GM10248 (cell line): ENCODE results near the gene PI4KA.

Experiments used
- CTCF ChIA-PET: fragments of 300-600 bp; sonication (Branson Sonifier 250); formaldehyde crosslinking; extraction: SDS; loops from one replicate; lab custom pipeline; 2021; ENCODE audit warnings: antibody characterized with exemption; lab: Yijun Ruan, JAX
- POLR2A ChIA-PET: fragments of 350-650 bp; sonication (Branson Sonifier 250); formaldehyde crosslinking; extraction: SDS; loops from one replicate; lab custom pipeline; 2020; ENCODE audit warnings: antibody characterized with exemption; lab: Yijun Ruan, JAX
- DNase-seq: peaks from one replicate; pipeline ENCODE4 v3.0.0; 2012; ENCODE audit errors: extremely low spot score
- TF ChIP-seq, protein P1 (sequence below): IDR thresholded peaks from 2 replicates; pipeline ENCODE4 v1.5.1; 2012; ENCODE audit warnings: mild to moderate bottlenecking, low read depth; ENCODE audit errors: extremely low read depth, missing control alignments, control extremely low read depth

PI4KA gene

DNA sequence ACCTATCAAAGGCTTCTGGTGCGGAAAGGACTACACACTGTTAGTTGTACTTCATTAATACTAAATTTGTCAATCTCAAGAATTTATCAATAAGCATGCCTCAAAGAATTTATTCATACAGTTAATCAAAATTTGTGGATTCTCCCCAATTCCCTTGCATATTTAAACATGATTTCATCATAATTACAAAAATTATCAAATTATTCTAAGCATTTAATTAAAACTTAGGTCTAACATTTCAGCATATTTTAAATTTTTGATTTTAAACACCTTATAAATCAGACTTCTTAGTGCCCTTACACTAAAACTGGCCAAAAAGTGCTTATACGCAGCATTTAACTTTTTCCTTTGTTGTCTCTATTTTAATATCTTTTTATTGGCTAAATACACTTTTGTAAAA, 98.5 kb downstream of the PI4KA start:
- ChIA-PET POLR2A (no interaction called here), CTCF (no interaction called here)
- TF ChIP-seq, protein P1, sequence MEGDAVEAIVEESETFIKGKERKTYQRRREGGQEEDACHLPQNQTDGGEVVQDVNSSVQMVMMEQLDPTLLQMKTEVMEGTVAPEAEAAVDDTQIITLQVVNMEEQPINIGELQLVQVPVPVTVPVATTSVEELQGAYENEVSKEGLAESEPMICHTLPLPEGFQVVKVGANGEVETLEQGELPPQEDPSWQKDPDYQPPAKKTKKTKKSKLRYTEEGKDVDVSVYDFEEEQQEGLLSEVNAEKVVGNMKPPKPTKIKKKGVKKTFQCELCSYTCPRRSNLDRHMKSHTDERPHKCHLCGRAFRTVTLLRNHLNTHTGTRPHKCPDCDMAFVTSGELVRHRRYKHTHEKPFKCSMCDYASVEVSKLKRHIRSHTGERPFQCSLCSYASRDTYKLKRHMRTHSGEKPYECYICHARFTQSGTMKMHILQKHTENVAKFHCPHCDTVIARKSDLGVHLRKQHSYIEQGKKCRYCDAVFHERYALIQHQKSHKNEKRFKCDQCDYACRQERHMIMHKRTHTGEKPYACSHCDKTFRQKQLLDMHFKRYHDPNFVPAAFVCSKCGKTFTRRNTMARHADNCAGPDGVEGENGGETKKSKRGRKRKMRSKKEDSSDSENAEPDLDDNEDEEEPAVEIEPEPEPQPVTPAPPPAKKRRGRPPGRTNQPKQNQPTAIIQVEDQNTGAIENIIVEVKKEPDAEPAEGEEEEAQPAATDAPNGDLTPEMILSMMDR: no peak
- DNase-seq: no peak

DNA sequence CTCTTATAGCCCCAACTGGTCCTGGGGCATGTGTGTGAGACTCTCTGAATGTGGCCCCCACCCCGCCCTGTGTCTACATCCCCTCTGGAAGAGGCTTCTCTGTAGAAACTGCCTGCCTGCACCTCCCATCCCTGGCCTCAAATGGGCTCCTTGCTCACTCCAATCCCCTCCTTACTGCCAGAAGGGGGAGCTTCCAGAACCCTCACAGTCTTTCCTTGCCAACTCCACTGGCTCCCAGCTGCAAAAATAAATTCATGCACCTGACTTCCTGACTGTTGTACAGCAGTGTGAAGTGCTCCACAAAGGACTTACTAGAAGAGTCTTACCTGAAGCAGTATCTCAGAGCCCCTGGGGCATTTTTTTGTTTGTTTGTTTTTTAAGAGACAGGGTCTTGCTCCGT, 99.9 kb downstream of the PI4KA start:
- POLR2A ChIA-PET: no interaction called here
- no peak for DNase-seq
- TF ChIP-seq, protein P1: no peak
- CTCF ChIA-PET: interaction anchor here (1.9 kb wide), 1 partner anchor 17 kb away, joined by 6 read pairs; no protein-coding TSS in a partner anchor

DNA sequence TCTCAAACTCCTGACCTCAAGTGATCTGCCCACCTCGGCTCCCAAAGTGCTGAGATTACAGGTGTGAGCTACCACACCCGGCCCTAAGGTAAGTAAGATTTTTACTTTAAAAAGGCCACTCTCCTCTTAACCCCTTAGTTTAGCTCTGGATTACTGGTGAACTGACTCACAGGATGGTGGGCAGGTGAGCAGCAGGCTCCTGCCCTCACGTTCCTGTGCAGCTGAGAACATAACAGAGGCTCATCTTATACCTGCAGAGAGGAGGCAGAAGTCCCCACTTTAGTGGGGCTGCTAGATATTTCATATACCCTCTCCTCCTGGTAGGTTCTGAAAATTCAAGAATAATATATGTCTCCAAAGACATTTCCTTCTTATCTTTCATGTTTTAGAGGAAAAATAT, 101.8 kb downstream of the PI4KA start:
- TF ChIP-seq, protein P1: no peak
- ChIA-PET POLR2A (no interaction called here), CTCF (interaction anchor here (1.2 to 1.8 kb wide), 4 partner anchors 14 to 47 kb away, joined by 3 to 9 read pairs (median 4); no protein-coding TSS in a partner anchor)

GRCh38 chr22:20752873-20753272, 105.7 kb downstream of the PI4KA start:
- TF ChIP-seq, protein P1: no peak
- DNase-seq: no peak
- CTCF ChIA-PET: interaction anchor here (1.1 to 1.5 kb wide), 3 partner anchors 8 to 15 kb away, joined by 3 read pairs; no protein-coding TSS in a partner anchor
- POLR2A ChIA-PET: no interaction called here

More for the DNA sequence above, 101.8 kb downstream of the PI4KA start:
- DNase-seq: no peak

- ChIA-PET CTCF (interaction anchor here (0.6 to 1.2 kb wide), 3 partner anchors 9 to 134 kb away, joined by 3 read pairs; no protein-coding TSS in a partner anchor), POLR2A (no interaction called here)
- no peak for DNase-seq
- TF ChIP-seq, protein P1: no peak
Observed at GRCh38 chr22:20752104-20752741, 106.4 kb downstream of the PI4KA start.

DNA sequence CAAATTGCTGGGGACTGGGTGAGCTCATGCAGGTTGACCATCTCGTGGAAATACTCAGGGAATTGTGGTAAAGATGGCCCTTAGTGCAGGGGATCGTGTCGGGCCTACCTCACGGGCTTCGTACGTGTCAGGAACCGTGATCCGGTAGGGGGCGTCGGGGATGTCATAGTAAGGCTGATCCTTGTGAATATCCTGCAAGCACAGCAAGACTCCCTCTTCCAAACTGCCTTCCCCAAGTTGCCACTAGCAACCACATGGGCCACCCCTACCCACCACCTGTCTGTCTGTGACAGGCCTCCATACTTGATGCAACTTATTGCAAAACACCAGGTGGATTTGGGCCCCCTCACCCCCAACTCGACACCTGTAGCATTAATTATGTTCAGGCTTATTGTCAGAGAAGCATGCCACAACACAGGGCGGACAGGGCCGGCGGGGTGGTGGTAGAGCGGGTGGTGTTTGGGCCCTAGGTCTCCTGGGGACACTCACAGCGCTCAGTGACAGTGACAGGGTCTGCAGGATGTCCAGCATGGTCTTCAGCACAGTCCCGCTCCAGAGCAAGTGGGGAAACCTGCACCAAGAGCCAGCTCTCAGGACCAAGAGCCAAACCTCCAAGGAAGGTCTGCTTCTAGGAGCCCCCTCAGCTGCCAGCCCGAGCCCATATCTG, 107.3 kb downstream of the PI4KA start:
- POLR2A ChIA-PET: no interaction called here
- CTCF ChIA-PET: interaction anchor here (0.6 to 3.1 kb wide), 4 partner anchors 9 to 134 kb away, joined by 3 to 16 read pairs (median 4); no protein-coding TSS in a partner anchor
- TF ChIP-seq, protein P1: no peak
- DNase-seq: no peak
